Mucosa of descending colon (tissue), 3 donors: Measurements from ENCODE around the gene UBR3. TPM values are rescaled to one million over a fixed set of nuclear protein-coding genes. Genes with fewer than 3 reads are reported as not detected.
"Not testable (repeated sequence)": the region's sequence is repeated elsewhere in the genome, so short reads cannot be mapped to it uniquely, and the experiment has no call there.

Source experiments
- ATAC-seq: fragments of 200-7000 bp; cut with Tn5 transposase; one replicate; pipeline ENCODE4 v1.9.1; 2020; ENCODE audit warnings: mild to moderate bottlenecking, moderate library complexity
- DNase-seq, 3 donors: peaks; one replicate each; pipeline ENCODE4 v3.0.0-alpha.2; 2020
- H3K36me3 ChIP-seq: fragments of 200-600 bp; one replicate; pipeline ENCODE4 v1.8.0; 2021; ENCODE audit warnings: low read depth, mild to moderate bottlenecking
- H3K4me1 ChIP-seq: fragments of 200-600 bp; one replicate; pipeline ENCODE4 v1.8.0; 2021; ENCODE audit warnings: low read depth, mild to moderate bottlenecking
- H3K4me3 ChIP-seq: fragments of 200-600 bp; one replicate; pipeline ENCODE4 v1.8.0; 2021; ENCODE audit warnings: mild to moderate bottlenecking
- H3K9me3 ChIP-seq: fragments of 200-600 bp; one replicate; pipeline ENCODE4 v1.8.0; 2021; ENCODE audit warnings: mild to moderate bottlenecking
- CTCF ChIP-seq: fragments of 200-600 bp; IDR thresholded peaks from one replicate; pipeline ENCODE4 v1.8.0; 2022; ENCODE audit warnings: antibody characterized with exemption, mild to moderate bottlenecking
- intact Hi-C, 2 donors: fragments of 100-400 bp; cut with DNase I in 1 of 2; cut with micrococcal nuclease in 1 of 2; formaldehyde crosslinking; loops; one replicate each; pipeline versions ENCODE4 v1.11.0 to v1.11.1; 2022; cut with DNase I, micrococcal nuclease
- total RNA-seq, 3 donors: library from RNA; stranded (reverse); fragmentation: NEBNext Ultra II Directional in 2 of 3; extraction: Animal tissue kit (Norgen Biotek cat#: 25700) in 2 of 3; gene quantifications; one replicate each; pipeline versions ENCODE4 v1.2.1 to v1.2.4, GENCODE V29; 2021 to 2023
- donor health status: DM: no; HTN: no; CAD: no; lungs with moderate emphysema.
- donor health status: DM: no; HTN: no; CAD: no.
- donor health status: DM: no; HTN: yes; CAD: no.

Gene UBR3
- total RNA-seq, 3 donors from 2014 or later = 32.5 to 65.8 (median 39.6) TPM

- Histone ChIP-seq H3K4me3 (no peak overlapping the region), H3K9me3 (no peaks in the 10 kb centered on the region), H3K4me1 (no peaks in the 10 kb centered on the region), H3K36me3 (no peaks in the 10 kb centered on the region)
- ATAC-seq (peak; percentile 43), DNase-seq (peak in 1 of 3 donors; percentile 24)
- TF ChIP-seq CTCF = peak; percentile 31
- intact Hi-C loops = loop anchor here in 1 of 2 donors (10.0 kb wide), 1 partner anchor 94 kb away; no protein-coding TSS in a partner anchor
These were observed 101.2 kb downstream of the UBR3 start for GRCh38 chr2:169928463-169928864.

GRCh38 chr2:169933124-169933711, 106.0 kb downstream of the UBR3 start:
- Histone ChIP-seq H3K4me3 (no peak overlapping the region), H3K4me1 (no peaks in the 10 kb centered on the region), H3K9me3 (no peaks in the 10 kb centered on the region), H3K36me3 (no peaks in the 10 kb centered on the region)
- ATAC-seq (no peak), DNase-seq (no peak)
- peak; percentile 25 for TF ChIP-seq CTCF
- intact Hi-C loops = no loop called here

GRCh38 chr2:169936652-169937051, 109.4 kb downstream of the UBR3 start:
- ATAC-seq, H3K9me3 ChIP-seq, H3K36me3 ChIP-seq, H3K4me1 ChIP-seq, H3K4me3 ChIP-seq, intact Hi-C loops, DNase-seq: not testable (repeated sequence)

GRCh38 chr2:169945515-169945914, 118.3 kb downstream of the UBR3 start:
- no peaks in the 10 kb centered on the region for H3K36me3 ChIP-seq

GRCh38 chr2:169946092-169946491, 118.8 kb downstream of the UBR3 start:
- no peak for TF ChIP-seq CTCF
- Histone ChIP-seq H3K36me3 (no peaks in the 10 kb centered on the region), H3K9me3 (no peaks in the 10 kb centered on the region), H3K4me1 (no peaks in the 10 kb centered on the region), H3K4me3 (no peak overlapping the region)
- no peak for ATAC-seq
- intact Hi-C loops = no loop called here
- DNase-seq = no peak

More at GRCh38 chr2:169945515-169945914, 118.3 kb downstream of the UBR3 start:
- Histone ChIP-seq H3K4me1 (no peaks in the 10 kb centered on the region), H3K4me3 (no peak overlapping the region), H3K9me3 (no peaks in the 10 kb centered on the region)
- no peak for DNase-seq
- TF ChIP-seq CTCF = no peak
- no peak for ATAC-seq
- intact Hi-C loops = no loop called here

GRCh38 chr2:169946546-169946945, 119.3 kb downstream of the UBR3 start:
- Histone ChIP-seq H3K4me1 (no peaks in the 10 kb centered on the region), H3K9me3 (no peaks in the 10 kb centered on the region), H3K4me3 (no peak overlapping the region), H3K36me3 (no peaks in the 10 kb centered on the region)
- intact Hi-C loops = no loop called here
- no peak for TF ChIP-seq CTCF
- ATAC-seq = no peak
- DNase-seq = no peak
